Measurements from ENCODE around the gene C11orf91. TPM values are rescaled to one million over a fixed set of nuclear protein-coding genes. Genes with fewer than 3 reads are reported as not detected.

The C11orf91 gene
- total RNA-seq, 2 experiments from 2014 or later, result not detected

GRCh38 chr11:33674035-33674814 is 26.4 kb downstream of the C11orf91 start:
- Histone ChIP-seq H3K4me1 (ENCODE audit: insufficient read depth, low read length, poor library complexity, severe bottlenecking) (no peaks in the 10 kb centered on the region), H3K4me2 (ENCODE audit: low read length) (no peak overlapping the region), H3K9me2 (ENCODE audit: insufficient read depth, low read length) (no peaks in the 10 kb centered on the region), H3K9me3 (ENCODE audit: low read length) (no peaks in the 10 kb centered on the region), H4K20me1 (ENCODE audit: insufficient read depth, low read length) (no peaks in the 10 kb centered on the region), H2AFZ (ENCODE audit: low read length) (no peak overlapping the region), H3K36me3 (ENCODE audit: insufficient read depth, low read length) (peaks cover 50% of the 10 kb centered on the region), H3K27ac (ENCODE audit: low read depth, low read length, poor library complexity, severe bottlenecking) (no peak overlapping the region), H3K79me2 (ENCODE audit: insufficient read depth, low read depth, low read length) (no peaks in the 10 kb centered on the region), H3K4me3 (ENCODE audit: low read depth, low read length, poor library complexity, severe bottlenecking) (no peak overlapping the region)
- POLR2A ChIA-PET, result no interaction called here
- DNase-seq (ENCODE audit: low spot score), result no peak
- no TSS peak for BruUV-seq (replicated peaks)
- TF ChIP-seq EZH2phosphoT487 (IDR thresholded peaks at IDR 0.05; ENCODE audit: borderline replicate concordance, low read depth, low read length) (no peak), CTCF (conservative IDR thresholded peaks at IDR 0.05; ENCODE audit: low read length) (no peak)
- CTCF ChIA-PET (ENCODE audit: unreplicated experiment), result no interaction called here
- intact Hi-C loops (cut with micrococcal nuclease; ENCODE audit: unreplicated experiment), result no loop called here

- Histone ChIP-seq H4K20me1 (ENCODE audit: insufficient read depth, low read length) (no peaks in the 10 kb centered on the region), H3K4me2 (ENCODE audit: low read length) (no peak overlapping the region), H3K4me1 (ENCODE audit: insufficient read depth, low read length, poor library complexity, severe bottlenecking) (no peaks in the 10 kb centered on the region), H3K36me3 (ENCODE audit: insufficient read depth, low read length) (peaks cover 67% of the 10 kb centered on the region), H3K27ac (ENCODE audit: low read depth, low read length, poor library complexity, severe bottlenecking) (no peak overlapping the region), H2AFZ (ENCODE audit: low read length) (no peak overlapping the region), H3K9me2 (ENCODE audit: insufficient read depth, low read length) (no peaks in the 10 kb centered on the region), H3K9me3 (ENCODE audit: low read length) (no peaks in the 10 kb centered on the region), H3K79me2 (ENCODE audit: insufficient read depth, low read depth, low read length) (no peaks in the 10 kb centered on the region), H3K4me3 (ENCODE audit: low read depth, low read length, poor library complexity, severe bottlenecking) (no peak overlapping the region)
- no peak for TF ChIP-seq EZH2phosphoT487 (IDR thresholded peaks at IDR 0.05; ENCODE audit: borderline replicate concordance, low read depth, low read length)
- TF ChIP-seq CTCF (conservative IDR thresholded peaks at IDR 0.05; ENCODE audit: low read length), result no peak
- BruUV-seq (replicated peaks), result no TSS peak
- no peak for DNase-seq (ENCODE audit: low spot score)
- intact Hi-C loops (cut with micrococcal nuclease; ENCODE audit: unreplicated experiment), result no loop called here
- ChIA-PET CTCF (ENCODE audit: unreplicated experiment) (no interaction called here), POLR2A (no interaction called here)
These were observed 28.4 kb downstream of the C11orf91 start for GRCh38 chr11:33672273-33672672.

GRCh38 chr11:33670250-33671011 is 30.2 kb downstream of the C11orf91 start:
- ChIA-PET CTCF (ENCODE audit: unreplicated experiment) (no interaction called here), POLR2A (interaction anchor here (0.7 kb wide), 1 partner anchor 31 kb away, joined by 3 read pairs; no protein-coding TSS in a partner anchor)
- intact Hi-C loops (cut with micrococcal nuclease; ENCODE audit: unreplicated experiment), result no loop called here
- TF ChIP-seq EZH2phosphoT487 (IDR thresholded peaks at IDR 0.05; ENCODE audit: borderline replicate concordance, low read depth, low read length) (no peak), CTCF (conservative IDR thresholded peaks at IDR 0.05; ENCODE audit: low read length) (no peak)
- Histone ChIP-seq H3K4me3 (ENCODE audit: low read depth, low read length, poor library complexity, severe bottlenecking) (no peak overlapping the region), H3K79me2 (ENCODE audit: insufficient read depth, low read depth, low read length) (no peaks in the 10 kb centered on the region), H3K4me2 (ENCODE audit: low read length) (no peak overlapping the region), H3K9me2 (ENCODE audit: insufficient read depth, low read length) (no peaks in the 10 kb centered on the region), H3K36me3 (ENCODE audit: insufficient read depth, low read length) (peaks cover 77% of the 10 kb centered on the region), H2AFZ (ENCODE audit: low read length) (no peak overlapping the region), H3K4me1 (ENCODE audit: insufficient read depth, low read length, poor library complexity, severe bottlenecking) (no peaks in the 10 kb centered on the region), H3K27ac (ENCODE audit: low read depth, low read length, poor library complexity, severe bottlenecking) (no peak overlapping the region), H3K9me3 (ENCODE audit: low read length) (no peaks in the 10 kb centered on the region), H4K20me1 (ENCODE audit: insufficient read depth, low read length) (no peaks in the 10 kb centered on the region)
- no TSS peak for BruUV-seq (replicated peaks)
- DNase-seq (ENCODE audit: low spot score), result no peak
